ENCODE measurements around the gene ST14.
A peak's percentile ranks its signal among the peaks of the same experiment; 100 is the strongest.

ST14 gene

GRCh38 chr11:130209128-130209932, 49.7 kb downstream of the ST14 start:
- DNase-seq (ENCODE audit: low spot score) = peak; percentile 21
- in situ Hi-C loops (cut with MboI; ENCODE audit: low sequenced_read_pairs, unreplicated experiment) = loop anchor here (25.0 kb wide), 1 partner anchor 653 kb away; no protein-coding TSS in a partner anchor
- no peak for TF ChIP-seq CTCF (IDR thresholded peaks at IDR 0.05; ENCODE audit: borderline replicate concordance, control extremely low read depth, extremely low read depth, insufficient read depth, missing control alignments)

GRCh38 chr11:130209954-130210854, 50.6 kb downstream of the ST14 start:
- peak; percentile 13 for DNase-seq (ENCODE audit: low spot score)
- TF ChIP-seq CTCF (IDR thresholded peaks at IDR 0.05; ENCODE audit: borderline replicate concordance, control extremely low read depth, extremely low read depth, insufficient read depth, missing control alignments) = no peak
- in situ Hi-C loops (cut with MboI; ENCODE audit: low sequenced_read_pairs, unreplicated experiment) = loop anchor here (10.0 to 25.0 kb wide), 2 partner anchors 215 to 652 kb away; partner anchors contain the start of gene ADAMTS8

GRCh38 chr11:130211144-130211543, 51.6 kb downstream of the ST14 start:
- in situ Hi-C loops (cut with MboI; ENCODE audit: low sequenced_read_pairs, unreplicated experiment) = loop anchor here (10.0 to 25.0 kb wide), 2 partner anchors 214 to 651 kb away; partner anchors contain the start of gene ADAMTS8
- DNase-seq (ENCODE audit: low spot score) = peak; percentile 16
- TF ChIP-seq CTCF (IDR thresholded peaks at IDR 0.05; ENCODE audit: borderline replicate concordance, control extremely low read depth, extremely low read depth, insufficient read depth, missing control alignments) = no peak

DNA sequence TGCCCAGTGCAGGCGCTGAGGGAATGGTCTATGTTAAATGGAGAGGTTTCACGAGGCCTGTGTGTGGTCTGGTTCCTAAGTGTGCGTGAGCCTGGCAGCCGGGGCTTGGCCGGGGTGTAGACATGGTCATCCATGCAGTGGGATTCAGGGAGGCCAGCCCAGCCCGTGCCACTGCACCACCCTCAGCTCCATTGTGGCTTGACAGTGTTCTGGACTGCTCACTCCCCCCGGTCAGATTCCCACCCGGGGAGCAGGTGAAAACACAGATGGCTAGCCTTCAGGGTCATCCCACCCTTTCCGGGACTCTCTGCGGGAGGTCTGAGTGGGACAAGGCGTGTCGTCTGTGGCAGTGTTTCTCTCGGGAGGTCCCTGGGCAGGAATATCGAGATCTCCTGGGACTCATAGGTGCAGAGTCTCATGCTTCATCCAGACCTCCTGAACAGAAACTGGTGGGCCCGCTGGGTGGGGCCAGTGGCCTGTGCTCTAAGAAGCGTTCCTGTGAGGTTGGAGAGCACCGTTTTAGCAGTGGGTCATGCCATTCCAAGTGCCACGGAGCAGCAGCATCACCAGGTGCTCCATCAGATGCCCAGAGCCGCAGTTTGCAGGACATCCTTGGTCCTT, 52.3 kb downstream of the ST14 start:
- DNase-seq (ENCODE audit: low spot score) = peak; percentile 24
- in situ Hi-C loops (cut with MboI; ENCODE audit: low sequenced_read_pairs, unreplicated experiment) = loop anchor here (10.0 to 25.0 kb wide), 2 partner anchors 213 to 650 kb away; partner anchors contain the start of gene ADAMTS8
- no peak for TF ChIP-seq CTCF (IDR thresholded peaks at IDR 0.05; ENCODE audit: borderline replicate concordance, control extremely low read depth, extremely low read depth, insufficient read depth, missing control alignments)

DNA sequence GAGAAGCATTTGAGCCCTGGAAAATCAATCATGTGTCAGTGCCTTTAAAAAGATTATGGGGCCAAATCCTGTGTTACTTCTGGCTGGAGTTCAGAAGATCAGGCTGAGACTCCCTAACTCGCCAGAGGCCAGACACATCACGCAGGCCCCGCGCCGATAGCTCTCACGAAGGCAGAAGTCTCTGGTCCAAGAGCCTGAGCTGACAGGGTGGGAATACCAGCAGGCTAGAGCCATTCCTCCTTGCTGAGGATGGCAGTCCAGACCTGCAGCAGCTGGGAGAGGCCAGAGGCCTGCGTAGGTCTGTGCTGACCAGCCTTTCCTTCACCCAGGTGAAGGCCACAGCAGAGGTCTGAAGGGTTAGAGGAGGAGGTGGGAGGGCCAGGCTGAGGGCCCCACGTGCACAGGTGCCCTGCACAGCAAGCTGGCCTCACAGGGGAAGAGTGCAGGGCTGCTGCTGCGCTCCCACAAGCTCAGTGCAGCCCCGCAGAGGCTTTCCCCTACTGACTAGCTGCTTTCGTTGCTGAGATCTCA, 52.9 kb downstream of the ST14 start:
- DNase-seq (ENCODE audit: low spot score) = peak; percentile 47
- in situ Hi-C loops (cut with MboI; ENCODE audit: low sequenced_read_pairs, unreplicated experiment) = loop anchor here (10.0 to 25.0 kb wide), 2 partner anchors 212 to 650 kb away; partner anchors contain the start of gene ADAMTS8
- TF ChIP-seq CTCF (IDR thresholded peaks at IDR 0.05; ENCODE audit: borderline replicate concordance, control extremely low read depth, extremely low read depth, insufficient read depth, missing control alignments) = no peak
